ENCODE data around the gene PGK1. TPM values are rescaled to one million over a fixed set of nuclear protein-coding genes. Genes with fewer than 3 reads are reported as not detected.
"Not testable (repeated sequence)": the region's sequence is repeated elsewhere in the genome, so short reads cannot be mapped to it uniquely, and the experiment has no call there.

PGK1 gene
- total and polyA plus RNA-seq, 2 experiments from 2014 or later = 249 to 336 TPM

- TF ChIP-seq CREB1 (CRISPR knock-in tag; IDR thresholded peaks at IDR 0.05; ENCODE audit: low read depth) = no peak
- no peak for TF ChIP-seq EZH2 (IDR thresholded peaks at IDR 0.05; ENCODE audit: low read depth, unreplicated experiment)
- TF ChIP-seq ZNF114 (CRISPR knock-in tag; IDR thresholded peaks at IDR 0.05) = no peak
- TF ChIP-seq JUNB (IDR thresholded peaks at IDR 0.05; ENCODE audit: unreplicated experiment) = no peak
Observed at GRCh38 chrX:78071331-78071730, 32.7 kb upstream of the PGK1 start (continued).

- H3F3A ChIP-seq (replicated peaks; ENCODE audit: low read depth); H3K27ac ChIP-seq (ENCODE audit: low read depth); H3K79me2 ChIP-seq (replicated peaks; ENCODE audit: insufficient read depth); DNase-seq (ENCODE audit: low spot score); H3K4me1 ChIP-seq (ENCODE audit: insufficient read depth); H3K4me2 ChIP-seq; H3K27me3 Mint-ChIP-seq (ENCODE audit: insufficient read depth, low read depth, poor library complexity); H3K27me3 ChIP-seq (ENCODE audit: insufficient read depth); H2AFZ ChIP-seq; H3K9me2 ChIP-seq (ENCODE audit: insufficient read depth); H4K20me1 ChIP-seq (replicated peaks; ENCODE audit: insufficient read depth); H3K4me3 ChIP-seq; H3K4me1 Mint-ChIP-seq; ATAC-seq; H3K4me3 Mint-ChIP-seq; H3K36me3 Mint-ChIP-seq (ENCODE audit: low read depth); H3K27ac Mint-ChIP-seq; H3K36me3 ChIP-seq (ENCODE audit: insufficient read depth): not testable (repeated sequence)
- H3K9me3 Mint-ChIP-seq = peaks cover 31% of the 10 kb centered on the region
Observed at GRCh38 chrX:78073147-78074077, 30.6 kb upstream of the PGK1 start.

GRCh38 chrX:78074088-78074487, 30.0 kb upstream of the PGK1 start:
- H3K27me3 ChIP-seq (ENCODE audit: insufficient read depth) = no peaks in the 10 kb centered on the region
- H3K27ac ChIP-seq (ENCODE audit: low read depth) = no peak overlapping the region
- no peaks in the 10 kb centered on the region for H3F3A ChIP-seq (replicated peaks; ENCODE audit: low read depth)
- H3K36me3 Mint-ChIP-seq (ENCODE audit: low read depth) = peaks cover 7% of the 10 kb centered on the region
- H3K4me1 ChIP-seq (ENCODE audit: insufficient read depth) = no peaks in the 10 kb centered on the region
- H3K79me2 ChIP-seq (replicated peaks; ENCODE audit: insufficient read depth) = no peaks in the 10 kb centered on the region
- ATAC-seq (no peak), DNase-seq (ENCODE audit: low spot score) (no peak)
- H3K4me3 ChIP-seq = no peak overlapping the region
- no peaks in the 10 kb centered on the region for H3K4me1 Mint-ChIP-seq
- H3K36me3 ChIP-seq (ENCODE audit: insufficient read depth) = no peaks in the 10 kb centered on the region
- no peaks in the 10 kb centered on the region for H4K20me1 ChIP-seq (replicated peaks; ENCODE audit: insufficient read depth)
- H3K27ac Mint-ChIP-seq = no peak overlapping the region
- H3K9me2 ChIP-seq (ENCODE audit: insufficient read depth) = no peaks in the 10 kb centered on the region
- no peak overlapping the region for H3K4me2 ChIP-seq
- H3K9me3 Mint-ChIP-seq = peaks cover 25% of the 10 kb centered on the region
- no peak overlapping the region for H2AFZ ChIP-seq
- no peak overlapping the region for H3K4me3 Mint-ChIP-seq
- H3K27me3 Mint-ChIP-seq (ENCODE audit: insufficient read depth, low read depth, poor library complexity) = no peaks in the 10 kb centered on the region
- no peak for TF ChIP-seq ZNF462 (CRISPR knock-in tag; IDR thresholded peaks at IDR 0.05)
- TF ChIP-seq NANOG (IDR thresholded peaks at IDR 0.05; ENCODE audit: borderline replicate concordance) = no peak
- no peak for TF ChIP-seq ZNF114 (CRISPR knock-in tag; IDR thresholded peaks at IDR 0.05)
- TF ChIP-seq EZH2 (IDR thresholded peaks at IDR 0.05; ENCODE audit: low read depth, unreplicated experiment) = no peak
- TF ChIP-seq CTCF (conservative IDR thresholded peaks at IDR 0.05; ENCODE audit: low read depth in 2 of 2) = no peak
- no peak for TF ChIP-seq POLR2AphosphoS5 (IDR thresholded peaks at IDR 0.05; ENCODE audit: low read depth)
- no peak for TF ChIP-seq ZNF331 (CRISPR knock-in tag; IDR thresholded peaks at IDR 0.05; ENCODE audit: low read depth)
